ENCODE data around the gene ADAD2.

The ADAD2 gene

DNA sequence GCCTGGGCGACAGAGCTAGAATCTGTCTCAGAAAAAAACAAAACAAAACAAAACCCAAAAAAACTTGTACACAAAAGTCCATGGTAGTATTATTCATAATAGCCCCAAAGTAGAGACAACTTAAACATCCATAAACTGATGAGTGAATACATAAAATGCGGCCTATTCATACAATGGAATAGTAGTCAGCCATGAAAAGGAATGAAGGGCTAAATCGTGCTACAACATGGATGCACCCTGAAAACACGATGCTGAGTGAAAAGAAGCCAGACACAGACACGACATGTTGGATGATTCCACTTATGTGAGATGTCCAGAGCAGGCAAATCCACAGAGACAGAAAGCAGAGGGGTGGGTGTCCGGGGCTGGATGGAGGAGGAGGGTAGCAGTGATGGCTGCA is 36.6 kb downstream of the ADAD2 start:
- no peak for DNase-seq

DNA sequence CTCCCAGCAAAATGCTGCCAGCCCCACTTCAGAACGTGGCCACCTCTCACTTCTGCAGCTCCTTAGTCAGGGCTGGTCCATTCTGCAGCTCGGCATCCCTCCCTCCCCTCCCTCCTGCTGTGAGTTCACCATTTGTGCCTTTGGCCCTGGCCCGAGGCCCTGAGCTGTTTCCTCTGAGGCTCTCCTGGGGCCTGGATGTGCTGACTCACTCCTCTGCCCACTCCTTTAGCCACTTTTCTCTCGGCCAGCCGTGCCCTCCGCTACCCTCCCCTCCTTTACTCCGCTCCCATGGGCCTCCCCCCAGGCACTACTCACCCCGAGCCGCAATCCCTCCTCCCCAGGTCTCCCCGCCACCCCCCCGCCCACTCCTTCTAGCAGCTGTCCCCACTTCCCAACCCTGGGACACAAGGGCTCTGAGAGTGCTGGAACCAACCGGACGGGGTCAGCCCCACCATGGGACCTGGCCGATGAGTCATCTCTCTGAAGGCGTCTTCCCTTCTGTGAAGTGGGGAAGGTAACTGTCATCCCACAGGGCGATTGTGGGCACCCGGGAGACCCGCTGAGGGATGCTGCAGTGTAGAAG is 37.4 kb downstream of the ADAD2 start:
- peak; percentile 27 for DNase-seq

DNA sequence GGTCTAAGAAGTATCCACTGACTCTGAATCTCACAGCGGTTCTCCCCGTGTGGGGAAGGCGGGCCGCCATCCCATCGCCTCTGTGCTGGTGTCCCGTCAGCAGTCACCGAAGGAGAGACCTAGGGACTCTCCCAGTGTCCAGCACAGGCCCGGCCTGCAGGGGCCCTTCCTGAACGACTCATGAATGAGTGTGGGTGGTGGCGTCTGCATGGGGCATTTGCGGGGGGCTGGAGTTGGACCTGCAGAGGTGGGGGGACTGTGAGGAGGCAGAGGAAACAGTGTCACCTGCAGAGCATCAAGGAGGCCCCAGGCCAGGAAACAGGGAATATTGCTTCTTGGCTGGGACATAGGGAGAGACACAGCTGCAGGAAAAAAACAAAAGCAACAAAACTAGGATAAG is 38.5 kb downstream of the ADAD2 start:
- no peak for DNase-seq

DNA sequence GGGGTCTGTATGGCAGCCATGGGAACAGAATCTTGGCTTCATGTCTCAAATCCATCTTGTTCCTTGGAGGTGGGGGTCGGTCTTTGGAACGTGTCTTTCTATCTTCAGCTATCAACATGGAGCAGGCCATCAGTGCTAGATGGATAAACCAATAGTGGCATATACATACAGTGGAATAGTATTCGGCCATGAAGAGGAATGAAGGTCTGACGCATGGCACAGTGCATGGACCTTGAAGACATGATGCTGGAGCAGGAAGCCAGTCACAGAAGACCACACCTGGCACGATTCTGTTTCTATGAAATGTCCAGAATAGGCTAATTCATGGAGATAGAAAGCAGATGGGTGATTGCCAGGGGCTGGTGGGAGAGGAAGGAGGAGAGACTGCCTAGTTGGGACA is 41.1 kb downstream of the ADAD2 start:
- no peak for DNase-seq

DNA sequence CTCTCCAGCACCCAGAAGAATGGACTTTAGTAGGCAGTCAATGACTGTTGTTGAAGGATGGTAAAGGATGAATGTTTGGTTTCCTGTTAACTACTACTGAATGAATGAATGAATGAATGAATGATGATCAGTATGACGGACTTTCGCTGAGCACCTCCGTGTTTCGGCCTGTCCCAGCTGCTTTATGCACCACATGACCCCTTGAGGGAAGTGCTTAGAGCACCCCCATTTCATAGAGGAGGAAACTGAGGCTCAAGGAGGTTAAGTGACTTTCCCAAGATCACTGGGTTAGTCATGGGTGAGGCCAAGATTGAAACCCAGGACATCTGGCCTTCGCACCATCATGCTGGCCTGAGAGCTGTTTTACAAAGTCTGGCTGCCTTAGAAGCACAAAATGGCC is 42.0 kb downstream of the ADAD2 start:
- DNase-seq = no peak

DNA sequence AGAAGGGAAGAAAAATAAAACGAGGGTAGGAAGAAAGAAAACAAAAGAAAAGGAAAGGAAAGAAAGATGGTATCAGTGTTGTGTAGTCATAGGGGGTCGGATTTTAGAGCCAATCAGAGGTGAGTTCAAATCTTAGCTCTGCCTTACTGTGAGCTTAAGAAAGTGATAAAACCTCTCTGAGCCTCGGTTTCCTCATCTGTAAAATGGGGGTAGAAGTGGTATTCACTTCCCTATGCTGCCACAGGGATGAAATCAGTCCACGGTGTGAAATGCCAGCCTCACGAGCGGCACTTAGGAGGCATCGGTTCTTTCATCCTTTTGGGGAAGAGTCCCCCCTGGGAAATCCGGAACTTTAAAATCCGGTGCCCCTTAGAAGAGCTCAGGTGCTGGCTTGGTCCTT is 42.8 kb downstream of the ADAD2 start:
- no peak for DNase-seq

DNA sequence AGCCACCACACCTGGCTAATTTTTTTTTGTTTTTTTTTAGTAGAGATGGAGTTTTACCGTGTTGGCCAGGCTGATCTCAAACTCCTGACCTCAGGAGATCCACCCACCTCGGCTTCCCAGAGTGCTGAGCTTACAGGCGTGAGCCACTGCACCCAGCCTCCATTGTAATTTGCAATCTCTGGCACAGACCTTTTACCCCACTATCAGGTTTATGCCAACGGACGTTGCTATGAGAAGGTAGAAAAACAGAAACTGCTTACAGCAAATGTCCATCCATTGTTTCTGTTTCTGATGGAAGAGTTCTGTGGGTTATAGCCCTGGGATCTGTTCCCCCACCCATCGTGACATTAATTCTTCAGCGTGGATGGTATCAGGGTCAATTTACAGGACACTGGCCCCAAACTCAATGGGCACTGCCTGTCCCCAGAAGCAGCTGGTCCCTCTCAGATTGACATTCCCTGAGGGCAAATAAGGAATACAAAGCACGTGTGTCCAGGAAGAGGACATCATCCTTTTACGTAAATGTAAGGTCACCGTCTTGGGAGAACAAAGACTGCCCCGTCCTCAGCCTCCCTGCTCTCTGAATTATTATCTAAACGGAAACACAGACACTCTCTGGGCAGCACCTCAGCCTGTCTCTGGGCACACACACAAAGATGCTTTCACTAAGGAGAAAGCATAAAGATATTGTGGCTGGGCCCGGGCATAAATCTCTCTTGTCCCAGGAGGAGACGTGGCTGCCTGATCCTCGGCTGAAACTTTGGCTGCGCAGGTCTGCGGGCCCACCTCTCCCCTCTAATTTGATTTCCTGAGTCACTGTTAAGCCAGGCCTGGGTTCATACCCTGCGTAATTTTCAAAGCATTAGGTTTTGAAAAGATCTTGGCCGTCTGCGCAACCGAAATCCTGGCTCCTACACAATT is 43.6 kb downstream of the ADAD2 start:
- peak; percentile 70 for DNase-seq

DNA sequence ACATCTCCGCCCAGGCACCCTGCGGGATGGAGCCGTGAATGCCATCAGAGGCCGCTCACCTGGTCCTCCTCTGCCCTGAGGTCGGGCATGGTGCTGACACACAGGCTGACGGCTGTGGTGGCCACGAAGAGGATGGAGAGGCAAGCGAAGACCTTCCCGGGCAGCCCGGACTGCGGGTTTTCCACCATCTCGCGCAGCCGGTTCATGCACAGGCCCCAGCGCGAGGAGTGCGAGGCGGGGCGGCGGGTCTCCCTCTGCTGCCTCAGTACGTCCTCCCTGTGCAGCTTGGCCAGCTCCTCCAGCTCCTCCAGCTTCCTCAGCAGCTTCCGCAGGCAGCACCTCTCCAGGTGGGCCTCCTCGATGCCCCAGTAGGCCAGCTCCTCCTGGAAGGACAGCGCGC is 45.7 kb downstream of the ADAD2 start:
- no peak for DNase-seq

DNA sequence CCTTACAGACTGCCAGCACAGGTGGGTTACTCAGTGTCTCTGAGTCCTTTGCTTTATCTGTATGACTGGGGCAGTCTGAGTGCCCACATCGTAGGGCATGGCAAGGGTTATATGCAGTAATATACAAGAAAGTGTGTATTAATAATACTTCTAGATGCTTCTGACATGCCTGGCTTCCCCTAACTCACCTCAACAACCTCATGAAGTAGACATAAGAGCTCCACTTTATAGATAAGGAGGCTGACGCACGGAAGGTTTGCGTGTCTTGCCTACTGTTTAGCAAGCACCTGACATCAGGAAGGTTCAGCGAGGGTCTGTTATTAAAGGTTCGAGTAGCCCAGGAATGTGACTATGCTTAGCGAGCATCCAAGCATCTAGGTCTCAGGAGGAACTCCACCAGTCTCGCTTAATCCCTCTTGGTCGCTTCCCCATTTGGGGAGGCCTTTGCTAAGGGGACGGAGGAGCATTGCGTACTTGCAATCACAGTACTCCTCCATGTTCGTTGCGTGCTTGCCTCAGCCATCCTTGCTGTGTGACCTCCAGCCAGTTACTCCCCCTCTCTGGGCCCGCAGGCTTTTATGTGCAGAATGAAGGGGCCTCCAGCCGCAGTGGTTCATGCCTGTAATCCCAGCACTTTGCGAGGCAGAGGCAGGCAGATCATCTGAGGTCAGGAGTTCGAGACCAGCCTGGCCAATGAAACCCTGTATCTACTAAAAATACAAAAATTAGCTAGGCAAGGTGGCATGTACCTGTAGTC is 47.2 kb downstream of the ADAD2 start:
- peak; percentile 7 for DNase-seq

DNA sequence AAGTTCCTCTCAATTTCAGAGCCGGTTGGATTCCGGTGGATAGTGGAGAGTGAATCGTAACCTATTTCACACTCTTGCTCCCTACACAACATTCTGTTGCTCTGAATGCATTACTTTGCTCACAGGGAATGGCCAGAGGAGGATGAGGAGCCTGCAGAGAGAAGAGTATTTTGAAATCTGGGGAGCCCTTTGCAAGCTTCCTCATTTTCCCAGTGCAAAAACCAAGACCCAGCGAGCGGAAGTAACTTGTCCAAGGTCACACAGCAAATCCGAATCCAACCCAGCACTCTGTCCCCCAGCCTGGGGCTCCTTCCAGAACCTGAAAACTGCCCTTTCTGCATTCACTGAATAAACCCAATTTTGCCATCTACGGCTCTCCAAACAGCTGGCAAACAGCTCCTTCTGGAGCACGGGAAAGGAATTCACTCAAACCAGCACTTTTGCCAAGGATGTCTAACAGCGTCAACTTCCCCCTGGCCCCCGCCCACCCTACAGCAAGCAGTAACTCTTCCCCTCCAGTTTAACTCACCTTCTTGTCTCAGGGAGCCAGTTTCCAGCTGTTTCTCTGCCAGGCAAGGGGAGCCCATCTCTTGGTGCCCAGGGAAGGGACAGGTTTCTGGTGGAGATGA is 48.3 kb downstream of the ADAD2 start:
- no peak for DNase-seq

DNA sequence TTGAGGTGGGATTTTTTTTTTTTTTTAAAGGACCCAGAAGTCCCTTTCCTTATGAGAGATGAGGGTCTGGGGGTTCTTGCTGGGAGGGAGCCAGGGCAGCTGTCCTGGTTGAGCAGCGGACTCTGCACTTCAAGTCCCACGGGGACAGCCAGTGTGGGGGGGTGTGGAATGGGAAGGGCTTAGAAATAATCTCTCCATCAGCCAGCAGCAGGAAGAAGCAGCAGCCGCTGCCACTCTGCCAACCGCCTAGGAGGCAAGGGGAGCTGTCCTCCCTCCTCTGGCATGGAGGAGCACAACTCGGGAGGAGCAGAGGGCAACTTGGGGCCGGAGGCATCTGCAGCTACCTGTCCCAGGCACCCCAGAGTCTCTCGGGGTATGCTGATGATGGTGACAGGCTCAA is 49.0 kb downstream of the ADAD2 start, which contains the start of gene KCNG4:
Gene KCNG4 (minus strand): TSS at position 104 of the 400 bp plus-strand sequence. CDS start 2,527 bp downstream, outside the sequence.
- peak; percentile 85 for DNase-seq

DNA sequence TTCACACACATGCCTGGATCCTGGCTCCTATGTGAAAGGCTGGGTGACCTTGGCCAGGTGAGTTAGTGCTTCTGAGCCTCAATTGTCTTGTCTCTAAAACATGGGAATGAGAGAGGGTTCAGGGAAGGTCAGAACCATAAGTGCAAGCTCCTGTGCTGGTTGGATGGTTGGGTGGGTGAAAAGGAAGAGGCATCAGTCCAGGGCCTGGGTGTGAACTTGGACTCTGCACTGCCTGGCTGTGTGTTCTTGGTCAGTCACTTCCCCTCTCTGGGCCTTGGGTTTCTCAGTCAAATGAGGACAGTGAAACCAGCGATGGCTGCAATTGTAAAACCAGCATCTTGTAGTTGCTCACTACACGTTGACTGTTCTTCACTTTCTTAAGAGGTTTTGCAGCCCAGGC is 49.5 kb downstream of the ADAD2 start:
- no peak for DNase-seq

DNA sequence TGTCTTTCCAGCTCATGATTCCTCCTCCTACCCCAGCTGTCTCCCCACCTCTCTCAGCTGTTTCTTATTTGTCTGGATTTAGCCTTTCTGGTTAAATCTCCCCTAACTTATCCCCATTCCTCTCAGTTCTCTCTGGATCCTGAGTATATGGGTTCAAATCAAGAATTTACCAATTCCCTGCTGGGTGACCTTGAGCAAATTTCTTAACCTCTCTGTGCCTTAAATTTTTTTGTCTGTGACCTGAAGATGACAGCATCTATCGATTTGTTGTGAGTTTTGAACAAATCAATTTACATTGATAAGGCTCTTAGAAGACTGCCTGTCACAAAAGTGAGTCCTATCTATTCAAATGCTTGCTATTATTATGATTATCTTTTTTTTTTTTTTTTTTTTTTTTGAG is 50.8 kb downstream of the ADAD2 start:
- no peak for DNase-seq

DNA sequence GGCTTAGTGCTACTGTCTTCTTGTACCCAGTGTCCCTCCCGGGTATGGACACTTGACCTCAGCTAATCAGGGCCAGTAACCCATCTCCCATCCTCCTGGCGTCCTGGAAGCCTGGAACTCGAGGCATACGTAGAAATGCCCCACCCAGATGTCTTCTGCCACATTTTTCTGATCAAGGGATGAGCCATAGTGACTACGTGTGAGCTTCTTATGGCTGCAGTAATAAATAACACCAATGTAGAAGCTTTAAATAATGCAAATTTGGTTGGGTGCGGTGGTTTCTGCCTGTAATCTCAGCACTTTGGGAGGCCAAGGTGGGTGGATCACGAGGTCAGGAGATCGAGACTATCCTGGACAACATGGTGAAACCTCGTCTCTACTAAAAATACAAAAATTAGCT is 51.9 kb downstream of the ADAD2 start:
- no peak for DNase-seq

DNA sequence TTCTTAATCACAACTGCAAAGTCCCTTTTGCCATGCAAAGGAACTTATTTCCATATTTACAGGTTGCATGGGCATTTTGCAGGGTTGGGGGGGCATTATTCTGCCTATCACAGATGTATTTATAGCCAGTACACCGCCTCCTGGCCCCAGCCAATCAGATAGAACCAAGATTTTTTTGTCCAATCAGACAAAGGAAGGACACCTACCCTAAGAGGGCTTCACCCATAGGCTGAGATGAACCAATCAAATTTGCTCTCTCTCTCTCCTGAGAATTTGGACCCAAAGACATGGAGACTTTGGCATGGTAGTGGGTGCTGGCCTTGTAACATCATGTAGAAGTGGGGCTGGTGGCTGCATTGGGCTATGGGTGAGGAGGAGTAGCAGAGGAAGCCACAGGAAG is 52.8 kb downstream of the ADAD2 start:
- peak; percentile 27 for DNase-seq

DNA sequence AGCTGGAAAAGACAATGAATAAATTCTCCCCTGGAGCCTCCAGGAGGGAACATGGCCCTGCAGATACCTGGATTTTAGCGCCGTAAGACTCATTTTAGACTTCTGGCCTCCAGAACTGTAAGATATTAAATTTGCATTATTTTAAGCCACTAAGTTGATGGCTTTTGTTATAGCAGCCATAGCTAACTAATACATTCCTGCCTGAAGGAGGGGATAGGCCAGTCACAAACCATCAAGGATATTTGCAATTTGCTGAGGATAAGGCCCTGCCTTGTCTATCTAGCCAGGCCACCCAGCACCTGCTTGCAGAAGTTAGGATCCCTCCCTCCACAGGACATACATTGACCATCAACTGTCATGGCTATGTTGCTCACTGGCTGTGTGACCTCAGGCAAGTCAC is 53.8 kb downstream of the ADAD2 start:
- no peak for DNase-seq

DNA sequence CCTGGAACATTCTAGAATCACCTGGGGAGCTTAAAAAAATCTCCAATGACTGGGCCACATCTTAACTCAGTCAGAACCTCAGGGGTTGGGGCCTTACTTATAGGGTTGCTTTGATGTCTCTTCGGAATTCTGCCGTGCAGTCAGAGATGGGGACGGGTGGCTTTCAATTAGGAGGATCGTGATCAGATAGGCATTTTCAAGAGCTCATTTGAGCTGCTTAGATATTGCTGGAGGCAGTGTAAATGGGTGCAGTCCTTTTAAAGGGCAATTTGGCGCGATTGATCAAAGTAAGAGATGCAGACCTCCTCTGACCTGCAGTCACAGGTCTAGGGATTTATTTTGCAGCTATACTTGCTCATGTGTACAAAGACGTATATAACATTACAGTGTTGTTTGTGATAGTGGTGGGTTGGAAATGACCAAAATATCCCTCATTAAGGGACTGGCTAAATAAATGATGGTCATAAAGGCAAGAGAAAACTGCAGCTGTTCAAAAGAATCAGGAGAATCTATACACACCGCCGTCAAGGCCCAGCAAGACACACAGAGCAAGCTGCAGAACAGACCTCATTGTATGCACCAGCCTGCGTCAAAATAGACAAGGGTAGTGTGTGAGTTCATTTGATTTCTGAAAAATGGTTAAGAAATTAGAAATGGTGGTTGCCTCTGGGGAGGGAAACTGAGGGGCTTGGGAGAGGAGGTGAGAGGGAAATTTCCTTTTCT is 55.2 kb downstream of the ADAD2 start:
- DNase-seq = peak; percentile 74

DNA sequence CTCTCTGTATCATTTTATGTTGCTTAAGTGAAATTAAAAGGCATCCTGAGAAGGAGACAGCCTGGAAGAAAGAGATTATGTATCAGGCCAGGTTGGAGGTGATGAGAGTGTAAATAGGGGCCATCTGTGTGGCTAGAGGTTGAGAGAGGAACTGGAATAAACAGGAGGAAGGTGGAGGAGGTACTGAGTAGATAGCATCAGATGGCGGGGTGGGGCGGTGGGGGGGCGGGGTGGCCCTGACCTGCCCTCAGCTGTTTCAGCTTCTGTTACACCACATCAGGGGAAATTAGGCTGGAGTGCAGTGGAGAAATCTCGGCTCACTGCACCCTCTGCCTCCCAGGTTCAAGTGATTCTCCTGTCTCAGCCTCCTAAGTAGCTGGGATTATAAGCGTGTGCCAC is 55.7 kb downstream of the ADAD2 start:
- DNase-seq = peak; percentile 95

Measured in NCI-H82 (cell line).